Activated T-helper 17 cell treated with anti-CD3 and anti-CD28 coated beads, Interleukin-2, amount 50 U/mL, for 72 hours (primary cell): Measurements from ENCODE around the gene SHOC2. TPM values are rescaled to one million over a fixed set of nuclear protein-coding genes. Genes with fewer than 3 reads are reported as not detected.
A peak's percentile ranks its signal among the peaks of the same experiment; 100 is the strongest.

ENCODE experiments used
- ATAC-seq: fragments of 150-1000 bp; cut with Tn5 transposase; replicated peaks from 2 replicates; pipeline ENCODE4 v1.10.0; 2021; ENCODE audit warnings: mild to moderate bottlenecking, moderate library complexity
- H3K27ac Mint-ChIP-seq: one replicate; pipeline ENCODE4 v1.8.0; 2022; ENCODE audit warnings: mixed read lengths
- H3K27me3 Mint-ChIP-seq: one replicate; pipeline ENCODE4 v1.8.0; 2022; ENCODE audit warnings: mixed read lengths
- H3K36me3 Mint-ChIP-seq: one replicate; pipeline ENCODE4 v1.8.0; 2022; ENCODE audit warnings: low read depth, mild to moderate bottlenecking, mixed read lengths
- H3K4me1 Mint-ChIP-seq: one replicate; pipeline ENCODE4 v1.8.0; 2022; ENCODE audit warnings: mixed read lengths
- H3K4me3 Mint-ChIP-seq: one replicate; pipeline ENCODE4 v1.8.0; 2022; ENCODE audit warnings: mild to moderate bottlenecking, mixed read lengths
- H3K9me3 Mint-ChIP-seq: one replicate; pipeline ENCODE4 v1.8.0; 2022; ENCODE audit warnings: mixed read lengths
- total RNA-seq, 2 donors: library from RNA; stranded (reverse); gene quantifications; one replicate each; pipeline ENCODE4 v1.2.3, GENCODE V29; 2022

Gene SHOC2
- total RNA-seq, 2 donors from 2014 or later: 38.3 to 39.6 TPM

- no peak overlapping the region for H3K27ac Mint-ChIP-seq
- ATAC-seq: no peak
- no peaks in the 10 kb centered on the region for H3K9me3 Mint-ChIP-seq
- H3K36me3 Mint-ChIP-seq: peaks cover 44% of the 10 kb centered on the region
- no peak overlapping the region for H3K4me3 Mint-ChIP-seq
- H3K4me1 Mint-ChIP-seq: peaks cover 35% of the 10 kb centered on the region
- no peaks in the 10 kb centered on the region for H3K27me3 Mint-ChIP-seq
Measured at GRCh38 chr10:110995301-110995700, 75.9 kb downstream of the SHOC2 start.

GRCh38 chr10:110996256-110996655 lies 76.9 kb downstream of the SHOC2 start:
- peaks cover 30% of the 10 kb centered on the region for H3K4me1 Mint-ChIP-seq
- H3K36me3 Mint-ChIP-seq: peaks cover 47% of the 10 kb centered on the region
- no peaks in the 10 kb centered on the region for H3K9me3 Mint-ChIP-seq
- H3K4me3 Mint-ChIP-seq: no peak overlapping the region
- H3K27me3 Mint-ChIP-seq: no peaks in the 10 kb centered on the region
- no peak overlapping the region for H3K27ac Mint-ChIP-seq
- ATAC-seq: no peak

DNA sequence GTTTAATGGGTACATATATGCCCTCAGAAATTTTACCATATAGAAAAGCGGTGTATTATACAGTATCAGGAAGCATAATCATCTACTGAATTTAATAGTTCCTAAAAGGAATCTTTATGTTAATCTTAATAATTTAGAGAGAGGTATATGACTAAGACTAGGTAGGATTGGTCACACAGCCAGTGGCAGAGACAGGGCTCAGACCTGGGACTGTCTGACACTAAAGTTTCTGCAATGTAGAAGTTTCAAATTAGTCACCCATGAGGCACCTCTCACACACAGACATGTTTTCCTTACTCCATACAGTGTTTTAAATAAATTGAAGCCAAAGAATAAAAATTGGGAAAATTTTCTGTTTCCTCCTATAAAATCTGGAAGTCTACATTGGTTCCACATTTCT lies 84.6 kb downstream of the SHOC2 start:
- Mint-ChIP-seq H3K27me3 (no peaks in the 10 kb centered on the region), H3K4me1 (no peaks in the 10 kb centered on the region), H3K36me3 (peaks cover 80% of the 10 kb centered on the region), H3K27ac (no peak overlapping the region), H3K9me3 (no peaks in the 10 kb centered on the region), H3K4me3 (no peak overlapping the region)
- ATAC-seq: peak; percentile 88

- Mint-ChIP-seq H3K27ac (no peak overlapping the region), H3K4me3 (no peak overlapping the region), H3K9me3 (no peaks in the 10 kb centered on the region), H3K36me3 (peaks cover 83% of the 10 kb centered on the region), H3K4me1 (no peaks in the 10 kb centered on the region), H3K27me3 (no peaks in the 10 kb centered on the region)
- ATAC-seq: no peak
Measured at GRCh38 chr10:111007486-111007885, 88.1 kb downstream of the SHOC2 start.

GRCh38 chr10:111015181-111015580 lies 95.8 kb downstream of the SHOC2 start:
- Mint-ChIP-seq H3K27ac (no peak overlapping the region), H3K4me1 (peaks cover 6% of the 10 kb centered on the region)

GRCh38 chr10:111017098-111017497 lies 97.7 kb downstream of the SHOC2 start:
- Mint-ChIP-seq H3K27ac (no peak overlapping the region), H3K27me3 (no peaks in the 10 kb centered on the region), H3K4me3 (no peak overlapping the region), H3K36me3 (peaks cover 80% of the 10 kb centered on the region), H3K9me3 (no peaks in the 10 kb centered on the region), H3K4me1 (peaks cover 6% of the 10 kb centered on the region)
- ATAC-seq: no peak

More at GRCh38 chr10:111015181-111015580, 95.8 kb downstream of the SHOC2 start:
- ATAC-seq: no peak
- H3K9me3 Mint-ChIP-seq: no peaks in the 10 kb centered on the region
- no peaks in the 10 kb centered on the region for H3K27me3 Mint-ChIP-seq
- H3K36me3 Mint-ChIP-seq: peaks cover 82% of the 10 kb centered on the region
- H3K4me3 Mint-ChIP-seq: no peak overlapping the region

GRCh38 chr10:111018021-111018420 lies 98.6 kb downstream of the SHOC2 start:
- Mint-ChIP-seq H3K27ac (no peak overlapping the region), H3K9me3 (peaks cover 3% of the 10 kb centered on the region), H3K27me3 (no peaks in the 10 kb centered on the region), H3K4me1 (peaks cover 6% of the 10 kb centered on the region), H3K36me3 (peaks cover 77% of the 10 kb centered on the region), H3K4me3 (no peak overlapping the region)
- ATAC-seq: peak; percentile 21

- H3K27ac Mint-ChIP-seq: no peak overlapping the region
- no peak for ATAC-seq
Measured at GRCh38 chr10:111023060-111023459, 103.7 kb downstream of the SHOC2 start.

GRCh38 chr10:111030042-111030750 lies 110.8 kb downstream of the SHOC2 start:
- Mint-ChIP-seq H3K27me3 (no peaks in the 10 kb centered on the region), H3K36me3 (peaks cover 24% of the 10 kb centered on the region), H3K4me3 (no peak overlapping the region), H3K9me3 (peaks cover 8% of the 10 kb centered on the region), H3K27ac (no peak overlapping the region), H3K4me1 (peaks cover 6% of the 10 kb centered on the region)
- peak; percentile 54 for ATAC-seq

More at GRCh38 chr10:111023060-111023459, 103.7 kb downstream of the SHOC2 start:
- Mint-ChIP-seq H3K27me3 (no peaks in the 10 kb centered on the region), H3K4me1 (no peaks in the 10 kb centered on the region), H3K9me3 (peaks cover 11% of the 10 kb centered on the region), H3K36me3 (peaks cover 40% of the 10 kb centered on the region), H3K4me3 (no peak overlapping the region)

DNA sequence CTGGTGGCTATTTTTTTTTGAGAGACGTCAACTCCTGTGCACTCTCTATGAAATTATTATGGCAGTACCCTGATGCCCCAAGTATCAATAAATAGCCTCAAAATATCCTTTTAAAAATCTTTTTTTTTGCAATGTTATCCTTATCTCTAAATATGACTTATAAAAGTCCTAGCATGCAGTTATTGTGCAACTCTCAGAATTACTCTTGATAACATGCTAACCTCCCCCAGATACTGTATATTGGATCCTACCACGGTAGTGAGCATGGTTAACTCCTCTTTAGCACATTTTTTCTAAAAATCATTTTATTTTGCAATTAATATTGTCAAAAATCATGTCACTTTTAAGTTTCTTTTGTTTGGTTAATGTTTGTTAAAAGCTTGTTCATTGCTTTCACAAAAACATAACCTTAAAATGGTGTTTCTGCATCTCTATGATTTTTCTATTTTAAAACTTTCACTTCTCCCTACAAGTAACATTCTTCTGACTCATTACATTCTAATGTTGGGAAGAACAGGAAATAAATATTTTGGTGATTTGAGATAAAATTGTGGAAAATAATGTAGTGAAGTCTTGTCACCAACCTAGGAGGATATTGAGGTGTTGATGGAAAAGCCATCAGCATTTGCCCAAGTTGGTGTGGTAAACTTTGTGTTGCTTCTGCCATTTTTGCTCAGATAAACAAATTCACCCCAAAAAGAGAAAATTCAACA lies 115.3 kb downstream of the SHOC2 start:
- no peak for ATAC-seq
- Mint-ChIP-seq H3K27me3 (no peaks in the 10 kb centered on the region), H3K9me3 (peaks cover 13% of the 10 kb centered on the region), H3K27ac (no peak overlapping the region), H3K4me3 (no peak overlapping the region), H3K36me3 (peaks cover 15% of the 10 kb centered on the region), H3K4me1 (peaks cover 6% of the 10 kb centered on the region)

- Mint-ChIP-seq H3K36me3 (peaks cover 15% of the 10 kb centered on the region), H3K4me3 (no peak overlapping the region), H3K4me1 (peaks cover under 1% of the 10 kb centered on the region), H3K9me3 (peaks cover 15% of the 10 kb centered on the region), H3K27me3 (no peaks in the 10 kb centered on the region), H3K27ac (no peak overlapping the region)
- ATAC-seq: no peak
Measured at GRCh38 chr10:111035542-111035941, 116.1 kb downstream of the SHOC2 start.

- H3K9me3 Mint-ChIP-seq: peaks cover 27% of the 10 kb centered on the region
- H3K27ac Mint-ChIP-seq: no peak overlapping the region
- ATAC-seq: no peak
- H3K4me1 Mint-ChIP-seq: no peaks in the 10 kb centered on the region
- peaks cover 1% of the 10 kb centered on the region for H3K36me3 Mint-ChIP-seq
- no peak overlapping the region for H3K4me3 Mint-ChIP-seq
- H3K27me3 Mint-ChIP-seq: peaks cover 3% of the 10 kb centered on the region
Measured at GRCh38 chr10:111037858-111038257, 118.5 kb downstream of the SHOC2 start.

- Mint-ChIP-seq H3K4me3 (no peak overlapping the region), H3K27me3 (peaks cover 3% of the 10 kb centered on the region), H3K36me3 (no peaks in the 10 kb centered on the region), H3K4me1 (no peaks in the 10 kb centered on the region), H3K9me3 (peaks cover 23% of the 10 kb centered on the region), H3K27ac (no peak overlapping the region)
- ATAC-seq: no peak
Measured at GRCh38 chr10:111039522-111039921, 120.1 kb downstream of the SHOC2 start.

GRCh38 chr10:111057006-111057405 lies 137.6 kb downstream of the SHOC2 start:
- Mint-ChIP-seq H3K27ac (no peak overlapping the region), H3K4me3 (no peak overlapping the region), H3K36me3 (no peaks in the 10 kb centered on the region), H3K27me3 (peaks cover 25% of the 10 kb centered on the region), H3K4me1 (no peaks in the 10 kb centered on the region), H3K9me3 (peaks cover 9% of the 10 kb centered on the region)
- no peak for ATAC-seq
